PFSK-1 (cell line): Measurements from ENCODE around the gene RYR2.

Experiments
- FOXP2 ChIP-seq: optimal IDR thresholded peaks from 2 replicates; pipeline ENCODE3; 2011; ENCODE audit warnings: borderline replicate concordance, control low read depth, inconsistent platforms; ENCODE audit not compliant: insufficient read depth; ENCODE audit errors: extremely low read length, extremely low read depth
- POLR2AphosphoS5 ChIP-seq: IDR thresholded peaks from 2 replicates; pipeline ENCODE4 v1.6.1; 2012; ENCODE audit warnings: low read depth, mild to moderate bottlenecking, control low read depth, low read length, moderate library complexity
- SIN3A ChIP-seq: IDR thresholded peaks from 2 replicates; pipeline ENCODE4 v1.6.1; 2012; ENCODE audit warnings: mild to moderate bottlenecking, low read length, moderate library complexity, borderline replicate concordance; ENCODE audit not compliant: insufficient read depth
- TAF1 ChIP-seq: IDR thresholded peaks from 2 replicates; pipeline ENCODE4 v1.6.1; 2012; ENCODE audit warnings: low read length, control low read depth, borderline replicate concordance; ENCODE audit not compliant: insufficient read depth
- TF ChIP-seq, protein P1 (sequence below), 2 experiments: IDR thresholded peaks; 2 replicates each; pipeline versions ENCODE4 v1.6.1 to v1.8.0; 2011 to 2012; ENCODE audit warnings: low read depth in 2 of 2, low read length in 2 of 2, control low read depth in 1 of 2, inconsistent platforms in 1 of 2, mild to moderate bottlenecking in 1 of 2, moderate library complexity in 1 of 2; ENCODE audit not compliant: insufficient read depth in 1 of 2

Gene RYR2

DNA sequence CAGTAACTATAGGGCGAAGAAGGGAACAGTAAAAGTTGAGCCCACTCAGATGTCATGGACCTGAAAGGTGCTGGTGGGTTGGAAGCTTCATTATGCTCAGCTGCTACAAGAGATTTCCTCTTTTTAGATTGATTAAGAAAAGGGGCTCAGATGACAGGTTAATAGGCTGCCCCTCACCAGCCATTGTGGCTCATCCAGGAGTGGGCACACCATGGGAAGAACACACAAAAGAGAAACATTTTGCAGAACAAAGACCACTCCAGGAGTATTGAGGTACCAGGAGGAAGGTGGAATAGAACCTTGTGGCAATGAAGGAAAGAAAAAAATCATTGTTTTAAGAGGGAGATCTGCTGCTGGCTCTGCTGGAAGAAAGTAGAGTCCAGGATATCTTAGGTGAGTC is 205.5 kb downstream of the RYR2 start:
- TF ChIP-seq TAF1: no peak
- no peak for TF ChIP-seq FOXP2
- no peak for TF ChIP-seq SIN3A
- TF ChIP-seq, protein P1, sequence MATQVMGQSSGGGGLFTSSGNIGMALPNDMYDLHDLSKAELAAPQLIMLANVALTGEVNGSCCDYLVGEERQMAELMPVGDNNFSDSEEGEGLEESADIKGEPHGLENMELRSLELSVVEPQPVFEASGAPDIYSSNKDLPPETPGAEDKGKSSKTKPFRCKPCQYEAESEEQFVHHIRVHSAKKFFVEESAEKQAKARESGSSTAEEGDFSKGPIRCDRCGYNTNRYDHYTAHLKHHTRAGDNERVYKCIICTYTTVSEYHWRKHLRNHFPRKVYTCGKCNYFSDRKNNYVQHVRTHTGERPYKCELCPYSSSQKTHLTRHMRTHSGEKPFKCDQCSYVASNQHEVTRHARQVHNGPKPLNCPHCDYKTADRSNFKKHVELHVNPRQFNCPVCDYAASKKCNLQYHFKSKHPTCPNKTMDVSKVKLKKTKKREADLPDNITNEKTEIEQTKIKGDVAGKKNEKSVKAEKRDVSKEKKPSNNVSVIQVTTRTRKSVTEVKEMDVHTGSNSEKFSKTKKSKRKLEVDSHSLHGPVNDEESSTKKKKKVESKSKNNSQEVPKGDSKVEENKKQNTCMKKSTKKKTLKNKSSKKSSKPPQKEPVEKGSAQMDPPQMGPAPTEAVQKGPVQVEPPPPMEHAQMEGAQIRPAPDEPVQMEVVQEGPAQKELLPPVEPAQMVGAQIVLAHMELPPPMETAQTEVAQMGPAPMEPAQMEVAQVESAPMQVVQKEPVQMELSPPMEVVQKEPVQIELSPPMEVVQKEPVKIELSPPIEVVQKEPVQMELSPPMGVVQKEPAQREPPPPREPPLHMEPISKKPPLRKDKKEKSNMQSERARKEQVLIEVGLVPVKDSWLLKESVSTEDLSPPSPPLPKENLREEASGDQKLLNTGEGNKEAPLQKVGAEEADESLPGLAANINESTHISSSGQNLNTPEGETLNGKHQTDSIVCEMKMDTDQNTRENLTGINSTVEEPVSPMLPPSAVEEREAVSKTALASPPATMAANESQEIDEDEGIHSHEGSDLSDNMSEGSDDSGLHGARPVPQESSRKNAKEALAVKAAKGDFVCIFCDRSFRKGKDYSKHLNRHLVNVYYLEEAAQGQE (IDR thresholded peaks at IDR 0.05; ENCODE audit: insufficient read depth in 1 of 2, low read depth in 2 of 2, low read length in 2 of 2): no peak
- TF ChIP-seq POLR2AphosphoS5: no peak

DNA sequence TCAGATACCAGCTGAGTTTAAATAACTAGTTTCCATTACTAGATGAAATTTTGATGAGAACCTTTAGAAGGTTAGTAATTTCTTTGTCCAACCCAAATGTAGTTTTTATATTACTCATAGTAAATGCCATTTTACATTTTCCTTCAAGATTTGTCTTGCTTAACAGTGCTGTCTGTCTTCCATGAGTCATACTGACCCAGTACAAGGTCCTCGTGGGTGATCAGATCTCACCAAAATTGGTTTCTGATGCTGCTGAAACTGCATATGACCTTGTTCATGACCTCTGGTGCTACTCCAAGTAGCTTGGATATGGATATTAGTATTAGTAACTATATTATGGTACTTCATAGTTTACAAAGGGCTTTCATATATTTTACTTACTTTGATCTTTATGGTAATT is 207.1 kb downstream of the RYR2 start:
- TF ChIP-seq, protein P1 (IDR thresholded peaks at IDR 0.05; ENCODE audit: insufficient read depth in 1 of 2, low read depth in 2 of 2, low read length in 2 of 2): no peak
- TF ChIP-seq SIN3A (no peak), FOXP2 (no peak), POLR2AphosphoS5 (no peak), TAF1 (no peak)

DNA sequence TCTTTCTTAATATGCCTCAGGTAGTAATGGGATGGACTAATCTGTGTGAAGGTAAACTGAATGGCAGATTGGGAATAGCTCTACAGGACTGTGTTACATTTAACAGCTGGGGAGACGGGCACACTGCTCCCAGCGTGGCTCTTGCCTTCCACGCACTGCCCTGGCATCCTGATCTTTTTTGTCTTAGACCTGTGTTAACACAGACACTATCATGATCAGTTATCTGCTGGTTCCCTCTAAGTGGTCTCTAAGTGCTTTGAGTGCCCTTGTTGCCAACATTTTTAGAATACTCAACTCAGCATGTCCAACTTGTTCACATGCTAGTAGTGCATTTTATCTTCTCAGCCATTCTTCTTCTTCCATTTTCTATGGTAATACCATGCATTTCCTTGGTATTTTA is 208.1 kb downstream of the RYR2 start:
- no peak for TF ChIP-seq TAF1
- TF ChIP-seq, protein P1 (IDR thresholded peaks at IDR 0.05; ENCODE audit: insufficient read depth in 1 of 2, low read depth in 2 of 2, low read length in 2 of 2): no peak
- TF ChIP-seq FOXP2: no peak
- no peak for TF ChIP-seq POLR2AphosphoS5
- no peak for TF ChIP-seq SIN3A

DNA sequence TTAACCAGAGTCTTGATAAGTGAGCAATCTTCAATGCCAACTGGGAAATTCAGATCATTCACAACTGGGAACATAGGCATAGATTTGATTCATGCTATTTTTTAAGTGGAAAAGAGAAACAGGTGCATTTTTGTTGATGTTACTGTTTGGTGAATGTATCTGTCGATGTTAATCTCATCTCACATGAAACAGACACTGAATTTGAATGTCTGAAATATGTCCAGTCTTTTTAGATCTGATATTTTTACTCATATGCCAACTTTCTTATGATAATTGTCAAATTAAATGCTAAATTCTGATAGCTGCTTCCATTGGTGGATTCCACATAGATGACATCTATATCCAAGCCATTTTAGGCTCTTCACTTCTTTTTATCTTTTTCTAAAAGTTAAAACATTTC is 213.1 kb downstream of the RYR2 start:
- TF ChIP-seq SIN3A (no peak), TAF1 (no peak), POLR2AphosphoS5 (no peak), FOXP2 (no peak)
- TF ChIP-seq, protein P1 (IDR thresholded peaks at IDR 0.05; ENCODE audit: insufficient read depth in 1 of 2, low read depth in 2 of 2, low read length in 2 of 2): no peak

DNA sequence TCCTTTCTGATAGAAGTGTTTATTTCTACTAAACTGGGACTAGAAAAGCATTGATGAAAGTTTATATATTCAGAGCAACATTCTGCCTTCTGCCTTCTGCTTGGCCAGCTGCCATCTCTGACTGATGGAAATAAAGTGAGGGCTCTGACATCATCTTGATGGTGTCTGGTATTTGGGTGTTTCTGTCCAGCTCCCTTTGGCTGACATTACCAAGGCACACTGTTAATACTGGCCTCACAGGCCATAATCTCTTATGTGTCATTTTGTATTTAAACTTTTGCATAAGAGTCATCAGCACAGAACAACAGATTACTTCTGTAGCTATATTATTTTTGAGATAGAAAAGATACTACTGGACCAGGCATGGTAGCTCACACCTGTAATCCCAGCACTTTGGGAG is 216.9 kb downstream of the RYR2 start:
- TF ChIP-seq TAF1: no peak
- TF ChIP-seq FOXP2: no peak
- TF ChIP-seq, protein P1 (IDR thresholded peaks at IDR 0.05; ENCODE audit: insufficient read depth in 1 of 2, low read depth in 2 of 2, low read length in 2 of 2): no peak
- TF ChIP-seq POLR2AphosphoS5: no peak
- no peak for TF ChIP-seq SIN3A
